Coronary artery (tissue), 2 donors: Measurements from ENCODE around the gene MTX3.

ENCODE experiments used
- DNase-seq: peaks from one replicate; pipeline ENCODE4 v3.0.0-alpha.2; 2017; ENCODE audit warnings: low spot score
- H3K27ac ChIP-seq, 2 donors: fragments of 200-600 bp; sonication (generic); one replicate each; pipeline ENCODE4 v1.5.1; 2016 to 2019
- H3K4me3 ChIP-seq: fragments of 200-600 bp; sonication (generic); 2 replicates; pipeline ENCODE4 v1.5.1; 2016; ENCODE audit warnings: mild to moderate bottlenecking, moderate library complexity
- TF ChIP-seq, protein P1 (sequence below): fragments of 200-600 bp; sonication (generic); IDR thresholded peaks from one replicate; pipeline ENCODE4 v1.5.1; 2019; ENCODE audit warnings: antibody characterized with exemption

MTX3 gene

DNA sequence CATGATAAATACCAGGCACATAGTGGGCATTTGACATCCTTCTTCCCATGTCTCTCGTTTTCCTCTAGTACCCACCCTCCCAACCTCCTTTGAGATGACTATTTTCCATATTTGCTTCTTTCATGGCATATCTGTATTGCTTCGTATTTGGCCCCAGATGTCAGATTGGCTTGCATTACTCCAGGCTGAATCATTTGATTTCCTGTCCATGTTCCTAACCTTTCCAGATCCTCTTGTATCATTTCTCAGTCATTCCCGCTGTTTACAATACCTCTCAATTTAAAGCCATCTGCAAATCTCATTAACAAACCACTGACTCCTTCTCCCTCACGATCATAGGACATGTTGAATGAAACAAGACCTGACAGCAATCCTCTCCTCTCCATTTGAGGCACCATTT, 19.9 kb downstream of the MTX3 start:
- DNase-seq: no peak
- Histone ChIP-seq H3K27ac (no peak overlapping the region), H3K4me3 (no peak overlapping the region)
- TF ChIP-seq, protein P1, sequence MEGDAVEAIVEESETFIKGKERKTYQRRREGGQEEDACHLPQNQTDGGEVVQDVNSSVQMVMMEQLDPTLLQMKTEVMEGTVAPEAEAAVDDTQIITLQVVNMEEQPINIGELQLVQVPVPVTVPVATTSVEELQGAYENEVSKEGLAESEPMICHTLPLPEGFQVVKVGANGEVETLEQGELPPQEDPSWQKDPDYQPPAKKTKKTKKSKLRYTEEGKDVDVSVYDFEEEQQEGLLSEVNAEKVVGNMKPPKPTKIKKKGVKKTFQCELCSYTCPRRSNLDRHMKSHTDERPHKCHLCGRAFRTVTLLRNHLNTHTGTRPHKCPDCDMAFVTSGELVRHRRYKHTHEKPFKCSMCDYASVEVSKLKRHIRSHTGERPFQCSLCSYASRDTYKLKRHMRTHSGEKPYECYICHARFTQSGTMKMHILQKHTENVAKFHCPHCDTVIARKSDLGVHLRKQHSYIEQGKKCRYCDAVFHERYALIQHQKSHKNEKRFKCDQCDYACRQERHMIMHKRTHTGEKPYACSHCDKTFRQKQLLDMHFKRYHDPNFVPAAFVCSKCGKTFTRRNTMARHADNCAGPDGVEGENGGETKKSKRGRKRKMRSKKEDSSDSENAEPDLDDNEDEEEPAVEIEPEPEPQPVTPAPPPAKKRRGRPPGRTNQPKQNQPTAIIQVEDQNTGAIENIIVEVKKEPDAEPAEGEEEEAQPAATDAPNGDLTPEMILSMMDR: no peak

DNA sequence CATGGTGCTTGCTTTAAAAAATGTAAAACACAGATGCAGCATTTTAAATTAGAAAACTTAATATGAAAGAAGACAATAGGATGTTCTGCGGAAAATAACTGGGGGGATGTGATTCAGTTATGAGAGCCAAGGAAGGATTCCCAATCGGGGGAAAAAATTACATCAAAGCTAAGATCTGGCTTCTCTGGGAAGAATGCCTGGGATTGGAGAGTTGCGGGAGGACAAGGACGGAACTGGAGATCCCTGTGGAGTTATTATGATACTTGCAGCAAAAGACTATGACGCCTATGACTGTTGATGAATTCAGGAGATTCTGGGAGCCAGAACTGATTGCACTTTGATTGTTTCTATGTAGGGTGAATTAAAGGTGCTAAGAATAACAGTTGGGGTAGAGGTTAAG, 24.6 kb downstream of the MTX3 start:
- no peak overlapping the region for H3K27ac ChIP-seq
- TF ChIP-seq, protein P1: no peak
- DNase-seq: no peak
- H3K4me3 ChIP-seq: no peak overlapping the region

DNA sequence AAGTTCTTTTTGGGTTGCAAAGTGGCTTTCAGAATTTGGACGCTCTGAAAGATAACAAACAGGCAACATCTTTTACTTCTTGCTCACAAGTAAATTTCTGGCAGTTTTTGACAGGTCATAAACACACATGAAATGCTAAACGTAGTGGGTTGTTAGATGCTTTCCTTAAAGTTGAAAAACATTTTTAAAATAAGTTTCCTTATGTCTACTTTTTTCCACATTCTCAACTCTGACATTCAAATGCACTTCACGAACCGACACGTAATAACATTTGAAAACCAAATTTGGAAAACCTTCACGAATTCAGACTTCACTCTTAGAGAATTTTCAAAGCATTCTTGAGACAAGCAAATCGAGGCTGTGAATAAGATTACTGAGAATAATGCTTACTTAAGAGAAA, 26.9 kb downstream of the MTX3 start:
- TF ChIP-seq, protein P1: no peak

DNA sequence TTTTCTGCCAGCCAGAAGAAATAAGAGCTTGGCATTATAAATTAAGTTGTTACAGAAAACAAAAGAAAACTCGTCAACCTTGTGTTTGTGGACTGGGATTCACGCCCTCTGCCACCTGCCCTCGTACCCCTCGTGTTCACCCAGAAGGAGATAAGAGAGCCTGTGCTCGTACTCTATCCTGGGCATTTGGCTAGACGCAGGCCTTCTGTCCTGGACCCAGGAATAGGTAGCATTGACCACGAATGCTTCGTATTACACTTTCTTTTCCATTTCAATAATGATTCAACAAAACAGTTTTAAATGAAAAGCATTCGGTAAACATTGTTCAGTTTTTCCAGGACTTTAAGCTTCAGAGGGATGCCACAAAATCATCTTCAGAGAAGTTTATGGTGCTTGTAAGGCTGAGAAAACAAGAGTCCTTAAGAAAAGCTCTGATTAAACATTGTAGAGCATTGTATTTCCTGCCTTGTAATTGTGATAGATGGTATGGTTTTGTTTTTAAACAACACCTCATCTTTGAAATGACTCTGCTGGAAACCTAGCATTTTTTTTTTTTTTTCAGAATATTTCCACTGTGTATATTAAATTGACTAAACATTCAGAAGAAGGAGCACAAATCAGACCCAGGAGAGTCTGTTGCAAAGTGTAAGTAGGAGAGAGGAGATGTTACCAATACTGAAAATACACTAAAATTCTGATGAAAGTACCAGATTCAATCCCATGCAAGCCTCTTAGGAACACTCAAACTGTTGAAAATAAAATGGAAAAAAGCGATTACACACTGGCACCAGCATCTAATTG, 27.6 kb downstream of the MTX3 start:
- no peak for DNase-seq
- no peak overlapping the region for H3K4me3 ChIP-seq
- TF ChIP-seq, protein P1: no peak
- H3K27ac ChIP-seq: no peak overlapping the region

More for the DNA sequence above, 26.9 kb downstream of the MTX3 start:
- DNase-seq: no peak
- H3K4me3 ChIP-seq: no peak overlapping the region
- no peak overlapping the region for H3K27ac ChIP-seq

DNA sequence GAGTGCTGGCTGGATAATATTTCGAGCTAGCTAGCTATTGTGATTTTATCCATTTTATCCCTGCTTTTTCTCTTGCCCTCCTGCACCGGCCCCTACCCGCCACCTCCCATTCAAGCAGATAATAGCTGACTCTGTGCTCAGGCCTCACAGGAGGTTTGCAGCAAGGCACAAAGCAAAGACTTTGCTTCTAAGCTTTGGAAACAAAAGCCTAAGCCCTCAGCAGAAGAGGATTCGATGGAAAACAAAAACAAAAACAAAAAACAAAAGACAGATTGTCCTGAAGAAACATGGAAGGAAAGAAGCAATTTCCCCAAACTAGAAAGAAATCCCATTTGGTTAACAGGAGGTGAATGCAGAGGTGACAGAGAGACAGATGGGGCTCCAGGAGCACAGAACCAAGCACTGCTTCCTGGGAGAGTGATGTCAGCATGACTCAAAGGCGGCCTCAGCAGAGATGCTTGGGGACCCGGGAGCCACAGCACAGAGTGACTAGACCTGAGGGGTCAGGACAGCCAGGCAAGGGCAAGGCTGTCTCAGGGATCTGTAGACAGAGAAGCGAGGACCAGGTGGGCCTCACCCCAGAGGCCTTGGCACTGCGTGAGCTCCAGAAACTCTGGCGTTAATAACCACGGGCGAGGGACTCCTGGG, 28.4 kb downstream of the MTX3 start:
- Histone ChIP-seq H3K4me3 (no peak overlapping the region), H3K27ac (no peak overlapping the region)
- no peak for DNase-seq
- TF ChIP-seq, protein P1: no peak

DNA sequence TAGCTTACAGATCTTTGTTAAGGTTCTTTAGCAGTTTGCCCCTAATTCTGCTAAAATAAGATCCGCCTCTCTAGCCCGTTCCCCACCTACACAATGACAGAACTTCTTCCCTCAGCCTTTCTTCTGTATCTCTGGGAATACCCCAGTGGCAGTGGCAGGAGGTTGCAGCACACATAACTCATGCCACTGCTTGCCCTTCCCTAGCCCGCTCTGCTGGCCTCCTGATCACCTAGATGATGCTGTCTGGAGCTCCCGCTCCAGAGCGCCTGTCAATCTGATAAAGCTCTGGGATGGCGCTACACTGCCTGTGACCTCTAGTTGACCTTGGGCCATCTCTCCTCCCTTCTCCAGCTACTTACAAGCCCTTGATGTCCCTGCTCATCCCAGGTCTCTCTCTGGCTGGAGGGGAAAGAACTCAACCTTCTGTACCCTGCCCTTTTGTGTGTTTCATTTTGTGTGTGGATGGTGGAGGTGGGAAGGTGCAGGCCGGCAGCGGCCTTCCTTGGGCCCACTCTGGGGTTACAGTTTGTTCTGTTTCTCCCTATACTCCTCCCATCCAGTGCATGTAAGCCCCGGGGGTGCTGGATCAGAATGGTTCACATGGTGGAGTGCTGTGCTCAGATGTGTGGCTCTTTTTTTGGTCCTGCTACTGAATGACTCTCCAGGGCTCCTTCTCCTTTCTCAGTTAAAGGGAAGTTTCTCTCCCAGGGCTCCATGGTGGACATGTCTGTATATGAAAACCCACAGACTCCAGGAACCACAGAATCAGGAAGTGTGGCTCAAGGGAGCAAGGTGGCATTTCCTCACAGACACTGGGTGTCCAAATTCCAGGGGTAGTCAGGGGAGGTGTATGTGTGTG, 29.1 kb downstream of the MTX3 start:
- Histone ChIP-seq H3K4me3 (no peak overlapping the region), H3K27ac (no peak overlapping the region)
- no peak for DNase-seq
- TF ChIP-seq, protein P1: no peak
